Measurements from ENCODE around the gene HOXD3.

The HOXD3 gene

DNA sequence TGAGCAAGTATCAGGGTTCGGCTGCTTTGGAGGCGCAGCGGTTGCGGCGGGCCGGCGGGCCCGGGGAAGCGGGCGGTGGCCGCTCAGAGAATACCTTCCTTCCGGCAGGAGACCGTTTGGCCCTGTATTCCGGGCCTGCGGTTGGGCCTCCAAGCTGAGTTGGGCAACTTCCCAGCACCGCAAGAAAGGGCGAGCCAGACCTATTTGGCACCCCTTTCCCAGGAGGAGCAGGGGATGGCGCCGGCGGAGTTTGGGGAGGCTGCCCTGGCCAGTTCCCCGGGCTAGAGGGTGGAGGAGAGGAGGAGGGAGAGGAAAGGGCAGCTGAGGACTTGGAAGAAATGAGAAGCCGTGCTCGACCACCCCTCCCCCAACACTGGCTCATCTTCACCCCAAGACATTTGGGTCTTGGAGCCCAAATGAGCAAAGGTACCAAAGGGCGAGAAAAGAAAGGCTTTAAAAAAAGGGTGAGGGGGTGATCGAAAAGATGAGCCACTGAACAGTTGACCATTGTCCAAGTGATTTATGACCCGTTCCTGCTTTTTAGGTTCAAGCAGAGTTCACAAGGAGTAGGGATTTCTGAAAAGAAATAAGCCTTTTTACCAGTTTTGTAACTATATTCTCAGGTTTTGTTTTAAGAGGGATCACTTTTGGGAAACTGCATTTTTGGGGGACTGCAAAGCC is 8.4 kb downstream of the HOXD3 start:
- no peak for DNase-seq

DNA sequence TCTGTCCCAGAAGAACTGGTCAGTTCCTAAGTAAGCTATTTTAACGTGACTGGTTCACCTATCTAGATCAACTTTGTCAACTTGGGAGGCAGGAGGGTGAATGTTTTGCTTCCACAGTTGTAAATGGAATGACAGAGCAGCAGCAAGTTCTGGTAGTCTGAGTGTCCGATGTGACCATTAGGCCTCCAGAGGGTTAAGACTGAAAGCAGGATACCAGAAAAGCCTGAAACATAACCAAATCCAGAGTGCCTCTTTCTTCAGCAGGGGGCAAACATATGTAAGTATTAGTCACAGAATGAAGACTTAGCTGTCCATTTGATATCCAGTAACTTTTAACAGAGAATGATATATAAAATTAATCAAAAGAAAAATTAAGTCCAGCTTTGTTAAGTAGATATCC is 9.2 kb downstream of the HOXD3 start:
- DNase-seq = no peak

DNA sequence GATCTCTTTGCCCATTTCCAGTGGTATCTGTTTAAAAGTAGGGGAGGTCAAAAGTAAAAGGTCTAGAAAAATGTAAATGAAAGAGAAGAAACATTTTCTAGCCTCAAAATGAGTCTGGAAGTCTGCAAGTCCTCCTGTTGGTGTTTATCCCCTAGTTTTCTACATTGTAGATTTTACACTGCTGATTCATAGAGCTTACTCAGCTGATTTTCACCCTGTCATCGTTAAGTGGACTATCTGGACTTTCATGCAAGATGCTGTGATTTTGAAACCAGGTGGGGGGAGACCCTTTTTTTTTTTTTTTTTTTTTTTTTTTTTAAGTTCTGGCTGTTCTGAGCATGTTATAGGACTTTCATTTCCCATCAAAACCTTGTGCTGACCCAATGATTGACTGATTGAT is 10.3 kb downstream of the HOXD3 start:
- no peak for DNase-seq

DNA sequence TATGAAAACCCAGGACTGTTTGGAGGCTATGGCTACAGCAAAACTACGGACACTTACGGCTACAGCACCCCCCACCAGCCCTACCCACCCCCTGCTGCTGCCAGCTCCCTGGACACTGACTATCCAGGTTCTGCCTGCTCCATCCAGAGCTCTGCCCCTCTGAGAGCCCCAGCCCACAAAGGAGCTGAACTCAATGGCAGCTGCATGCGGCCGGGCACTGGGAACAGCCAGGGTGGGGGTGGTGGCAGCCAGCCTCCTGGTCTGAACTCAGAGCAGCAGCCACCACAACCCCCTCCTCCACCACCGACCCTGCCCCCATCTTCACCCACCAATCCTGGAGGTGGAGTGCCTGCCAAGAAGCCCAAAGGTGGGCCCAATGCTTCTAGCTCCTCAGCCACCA is 12.1 kb downstream of the HOXD3 start:
- no peak for DNase-seq

DNA sequence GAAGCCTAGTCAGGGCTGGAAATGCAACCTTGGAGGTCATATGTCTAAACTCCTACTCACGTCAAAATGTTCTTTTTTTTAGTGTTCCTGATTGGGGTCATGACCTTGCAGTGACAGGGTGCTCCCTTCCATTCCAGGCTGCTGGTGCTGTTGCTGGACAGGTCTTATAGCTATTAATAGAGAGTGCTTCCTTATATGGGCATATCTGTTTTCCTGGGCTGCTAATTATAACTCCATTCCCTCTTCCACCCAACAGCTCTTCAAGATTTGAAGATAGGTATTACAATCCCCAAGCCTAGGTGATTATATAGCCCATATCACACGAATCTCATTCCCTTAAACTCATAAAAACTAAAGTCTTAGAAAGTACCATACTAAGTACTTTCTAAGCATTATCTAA is 12.6 kb downstream of the HOXD3 start:
- no peak for DNase-seq

DNA sequence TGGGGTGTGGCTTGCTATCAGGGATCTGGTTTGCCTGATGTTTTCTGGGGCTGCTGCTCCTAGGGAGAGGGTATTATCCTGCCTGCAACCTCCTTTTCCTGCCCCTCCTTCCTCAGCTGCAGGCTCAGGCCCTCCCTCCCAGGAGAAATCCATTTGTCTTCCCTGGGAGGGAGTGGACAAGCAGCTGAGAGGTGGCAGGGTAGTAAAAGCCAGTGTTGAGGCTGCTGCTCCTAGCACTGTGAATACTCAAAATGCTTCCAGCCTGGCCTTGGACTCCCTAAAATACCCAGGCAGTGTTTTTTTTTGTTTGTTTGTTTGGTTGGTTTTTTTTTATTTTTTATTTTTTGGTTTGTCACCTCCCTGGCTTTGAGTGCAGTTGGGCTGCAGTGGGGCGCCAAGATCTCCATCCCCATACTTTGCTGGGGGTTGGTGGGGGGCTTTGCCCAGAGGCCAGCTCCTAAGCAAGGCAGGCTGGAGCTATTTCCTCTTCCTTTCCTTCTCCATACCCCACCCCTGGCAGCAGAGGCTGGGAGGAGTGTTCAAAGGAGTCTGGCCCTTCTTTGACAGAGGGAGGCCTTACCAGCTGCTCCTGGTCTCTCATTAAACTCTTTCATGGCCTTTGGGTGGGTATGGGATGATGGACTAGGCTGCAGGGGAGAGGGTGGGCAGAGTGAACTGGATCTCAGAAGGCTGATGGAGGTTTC is 13.6 kb downstream of the HOXD3 start:
- no peak for DNase-seq

DNA sequence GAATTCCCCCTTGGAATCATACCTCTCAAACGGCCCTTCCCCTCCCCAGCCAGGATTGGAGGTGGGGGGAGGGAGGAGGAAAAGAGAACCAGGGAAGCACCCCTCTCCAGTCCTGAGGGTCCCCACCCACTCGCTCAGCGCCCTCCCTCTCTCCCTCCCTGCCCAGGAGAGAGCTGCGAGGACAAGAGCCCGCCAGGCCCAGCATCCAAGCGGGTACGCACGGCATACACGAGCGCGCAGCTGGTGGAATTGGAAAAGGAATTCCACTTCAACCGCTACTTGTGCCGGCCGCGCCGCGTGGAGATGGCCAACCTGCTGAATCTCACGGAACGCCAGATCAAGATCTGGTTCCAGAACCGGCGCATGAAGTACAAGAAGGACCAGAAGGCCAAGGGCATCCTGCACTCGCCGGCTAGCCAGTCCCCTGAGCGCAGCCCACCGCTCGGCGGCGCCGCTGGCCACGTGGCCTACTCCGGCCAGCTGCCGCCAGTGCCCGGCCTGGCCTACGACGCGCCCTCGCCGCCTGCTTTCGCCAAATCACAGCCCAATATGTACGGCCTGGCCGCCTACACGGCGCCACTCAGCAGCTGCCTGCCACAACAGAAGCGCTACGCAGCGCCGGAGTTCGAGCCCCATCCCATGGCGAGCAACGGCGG is 14.4 kb downstream of the HOXD3 start:
- DNase-seq = no peak

DNA sequence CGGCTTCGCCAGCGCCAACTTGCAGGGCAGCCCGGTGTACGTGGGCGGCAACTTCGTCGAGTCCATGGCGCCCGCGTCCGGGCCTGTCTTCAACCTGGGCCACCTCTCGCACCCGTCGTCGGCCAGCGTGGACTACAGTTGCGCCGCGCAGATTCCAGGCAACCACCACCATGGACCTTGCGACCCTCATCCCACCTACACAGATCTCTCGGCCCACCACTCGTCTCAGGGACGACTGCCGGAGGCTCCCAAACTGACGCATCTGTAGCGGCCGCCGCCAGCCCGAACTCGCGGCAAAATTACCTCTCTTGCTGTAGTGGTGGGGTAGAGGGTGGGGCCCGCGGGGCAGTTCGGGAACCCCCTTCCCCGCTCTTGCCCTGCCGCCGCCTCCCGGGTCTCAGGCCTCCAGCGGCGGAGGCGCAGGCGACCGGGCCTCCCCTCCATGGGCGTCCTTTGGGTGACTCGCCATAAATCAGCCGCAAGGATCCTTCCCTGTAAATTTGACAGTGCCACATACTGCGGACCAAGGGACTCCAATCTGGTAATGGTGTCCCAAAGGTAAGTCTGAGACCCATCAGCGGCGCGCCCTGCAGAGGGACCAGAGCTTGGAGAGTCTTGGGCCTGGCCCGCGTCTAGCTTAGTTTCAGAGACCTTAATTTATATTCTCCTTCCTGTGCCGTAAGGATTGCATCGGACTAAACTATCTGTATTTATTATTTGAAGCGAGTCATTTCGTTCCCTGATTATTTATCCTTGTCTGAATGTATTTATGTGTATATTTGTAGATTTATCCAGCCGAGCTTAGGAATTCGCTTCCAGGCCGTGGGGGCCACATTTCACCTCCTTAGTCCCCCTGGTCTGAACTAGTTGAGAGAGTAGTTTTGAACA is 15.1 kb downstream of the HOXD3 start:
- no peak for DNase-seq

DNA sequence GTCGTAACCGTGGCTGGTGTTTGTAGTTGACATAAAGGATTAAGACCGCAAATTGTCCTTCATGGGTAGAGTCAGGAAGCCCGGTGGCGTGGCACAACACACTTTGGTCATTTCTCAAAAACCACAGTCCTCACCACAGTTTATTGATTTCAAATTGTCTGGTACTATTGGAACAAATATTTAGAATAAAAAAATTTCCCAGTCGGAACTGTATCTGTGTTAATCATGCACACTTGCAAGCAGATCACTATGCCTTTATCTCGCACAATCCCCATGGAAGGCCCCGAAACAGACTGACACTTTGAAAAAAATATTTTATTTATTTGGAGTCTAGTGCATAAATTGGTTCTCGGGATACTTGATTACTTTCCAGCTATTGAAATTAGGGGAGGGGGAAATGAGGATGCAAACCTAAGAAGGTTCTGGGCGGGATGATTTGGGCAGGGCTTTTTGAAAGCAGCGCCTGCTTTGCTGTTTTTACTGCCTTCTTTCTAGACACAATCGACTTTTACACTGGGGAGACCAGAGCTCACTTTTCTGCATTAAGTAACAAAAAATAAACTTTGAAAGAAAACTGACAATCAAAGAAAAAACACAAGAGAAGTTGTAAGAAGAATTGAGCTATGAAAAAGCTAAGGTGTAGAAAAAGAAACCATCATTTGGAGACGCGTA is 15.9 kb downstream of the HOXD3 start:
- DNase-seq = no peak

DNA sequence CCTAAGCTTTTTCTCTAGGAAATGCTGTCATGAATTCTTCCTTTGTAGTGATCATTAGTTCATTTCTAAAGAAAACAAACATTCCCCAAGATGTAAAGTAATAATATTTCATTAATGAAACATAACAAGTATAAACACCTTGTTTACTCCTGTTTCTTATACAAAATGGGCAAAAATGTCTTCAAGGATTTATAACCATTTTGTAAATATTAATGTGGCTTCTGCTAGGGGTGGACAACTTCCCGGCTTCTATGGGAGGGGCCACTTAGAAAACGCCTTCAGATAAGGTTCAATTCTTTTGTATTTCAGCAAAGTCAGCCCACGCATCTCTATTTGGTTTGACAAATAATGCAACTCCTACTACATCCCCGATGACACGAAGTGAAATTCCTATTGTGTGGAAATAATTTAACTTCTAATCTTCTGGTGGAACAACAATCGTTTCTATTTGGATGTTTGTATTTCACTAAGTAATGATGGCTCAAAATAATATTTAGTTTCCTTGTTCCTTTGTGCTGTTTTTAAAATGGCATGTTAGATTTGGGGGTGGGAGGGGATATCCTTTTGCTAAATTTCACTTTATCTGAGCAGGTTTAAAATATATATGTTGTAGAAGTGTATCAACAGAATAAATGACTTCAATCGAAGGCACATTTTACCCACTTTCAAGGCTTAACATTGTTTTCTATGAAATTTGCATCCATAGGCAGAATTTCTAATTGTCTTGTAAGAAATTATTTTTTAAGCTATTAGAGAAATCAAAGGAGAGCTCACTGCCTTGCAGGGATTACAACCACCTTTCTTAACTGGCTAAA is 16.7 kb downstream of the HOXD3 start:
- no peak for DNase-seq

DNA sequence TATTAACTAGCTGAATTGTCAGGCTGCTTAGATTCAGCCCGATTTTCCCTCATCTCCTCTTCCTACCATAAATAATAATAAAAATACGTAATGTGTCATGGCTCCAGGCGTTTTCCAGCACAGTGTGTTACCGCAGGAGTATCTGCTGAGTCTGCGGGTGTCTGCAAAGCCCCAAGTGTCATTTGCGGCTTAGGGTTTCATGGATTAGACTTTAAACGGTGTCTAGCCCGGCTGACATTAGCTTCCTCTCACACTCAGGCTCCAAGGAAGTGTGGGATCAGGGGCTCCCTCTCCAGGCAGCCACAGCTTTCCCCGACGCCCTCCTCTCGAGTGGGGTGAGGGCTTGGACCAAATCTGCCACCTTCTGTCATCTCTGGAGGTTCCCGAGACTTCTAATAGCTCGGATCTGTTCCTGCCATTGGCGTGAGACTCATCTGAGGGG is 17.3 kb downstream of the HOXD3 start:
- no peak for DNase-seq

DNA sequence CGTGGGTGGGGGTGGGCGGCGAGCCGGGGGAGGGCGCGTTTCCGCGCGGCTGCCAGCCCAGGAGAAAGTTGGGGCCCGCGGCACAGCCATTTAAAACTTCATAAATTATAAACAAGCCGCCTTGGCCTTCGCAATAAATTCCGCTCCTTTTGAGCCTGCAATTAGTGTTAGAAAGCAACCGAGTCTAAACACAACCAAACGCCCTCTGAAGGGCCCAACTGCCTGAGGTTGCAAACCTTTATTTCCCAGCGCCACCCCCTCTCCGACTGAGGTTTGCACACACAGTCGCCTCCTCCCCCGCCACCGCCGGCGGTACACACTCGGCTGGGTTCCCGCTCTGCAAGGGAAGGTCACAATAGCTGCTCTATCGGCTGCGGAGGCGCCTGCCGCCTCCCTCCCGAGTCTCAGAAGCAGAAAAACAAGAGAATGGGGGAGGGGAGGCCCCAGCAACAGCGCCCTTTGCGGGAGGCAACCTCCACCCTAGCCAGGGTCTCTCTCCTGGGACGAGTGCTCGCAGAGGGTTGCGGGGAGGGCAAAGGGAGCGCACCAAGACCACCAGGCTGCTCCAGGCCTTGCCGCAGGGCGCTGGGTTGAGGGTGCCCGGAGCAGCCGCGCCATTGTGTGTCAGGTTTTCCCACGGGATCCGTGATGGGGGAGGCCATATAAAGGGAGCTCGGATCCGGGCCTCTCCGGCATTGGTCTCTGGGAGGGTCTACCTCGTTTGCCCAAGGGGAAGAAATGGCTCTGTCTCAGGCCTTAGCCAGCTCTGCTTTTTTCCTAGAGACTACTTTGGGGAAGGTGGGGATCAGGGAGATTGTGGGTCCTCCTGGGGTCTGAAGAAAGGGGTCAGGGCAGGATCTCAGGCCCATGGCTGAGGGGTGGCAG is 18.0 kb downstream of the HOXD3 start:
- no peak for DNase-seq

DNA sequence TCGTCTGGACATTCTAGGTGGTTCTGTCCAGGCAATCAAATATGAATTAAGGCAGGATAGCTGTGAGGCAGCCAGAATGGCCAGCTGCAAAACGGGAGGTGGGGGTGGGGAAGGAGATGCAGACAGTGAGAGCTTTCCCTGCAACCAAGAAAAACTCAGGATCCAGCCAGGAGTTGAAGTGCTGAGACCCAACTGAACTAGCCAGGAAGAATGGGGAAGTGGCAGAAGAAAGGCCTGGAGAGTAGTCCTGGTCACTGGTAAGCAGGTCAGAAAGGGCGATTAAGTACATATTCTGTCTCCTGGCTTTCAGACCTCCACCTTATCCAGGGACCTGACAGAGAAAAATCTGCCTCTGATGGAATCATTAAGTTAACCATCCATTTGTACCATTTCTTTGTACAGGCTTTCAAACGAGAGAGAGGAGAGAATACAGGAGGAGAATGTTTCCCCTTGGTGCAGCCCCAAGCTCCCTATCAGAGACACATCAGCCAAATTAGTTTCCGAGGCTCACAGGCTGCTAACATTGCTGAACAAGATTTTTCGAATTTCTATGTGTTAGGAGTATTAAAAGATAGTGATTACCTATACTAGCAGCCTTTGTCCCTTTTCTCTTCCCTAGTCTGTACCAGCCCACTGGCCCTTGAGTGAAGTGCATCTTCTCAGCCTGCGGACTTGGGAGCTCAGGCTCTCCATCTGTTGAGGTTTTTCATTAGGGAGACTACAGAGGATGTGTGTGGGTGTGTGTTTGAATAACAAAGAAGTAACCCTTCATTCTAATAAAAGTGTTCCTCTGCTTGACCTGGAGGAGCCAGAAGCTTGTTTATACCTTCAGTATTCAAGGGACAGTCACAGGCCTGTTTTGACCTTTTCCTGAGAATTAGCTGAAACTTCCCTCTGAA is 18.9 kb downstream of the HOXD3 start:
- no peak for DNase-seq

DNA sequence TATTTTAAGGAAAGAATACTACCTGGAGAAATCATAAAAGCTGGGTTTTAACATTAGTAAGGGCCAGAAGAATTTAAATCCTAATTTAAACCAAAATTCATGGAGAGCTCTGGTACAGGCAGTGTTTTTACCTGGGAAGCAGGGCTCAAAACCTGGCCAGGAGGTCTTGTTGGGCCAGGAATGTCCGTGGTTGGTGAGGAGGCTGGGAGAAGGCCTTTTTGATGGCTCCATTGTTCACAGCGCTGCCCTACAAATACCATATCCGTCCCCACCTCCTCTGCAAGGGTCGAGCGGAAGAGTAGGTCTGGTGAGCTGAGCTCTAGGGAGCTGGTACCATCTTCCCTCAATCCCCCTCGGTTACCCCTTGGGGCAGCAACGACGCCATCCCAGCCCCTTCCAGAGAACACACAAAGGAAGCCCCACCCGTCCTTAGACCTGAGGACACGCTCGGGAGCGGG is 20.5 kb downstream of the HOXD3 start:
- DNase-seq = no peak

DNA sequence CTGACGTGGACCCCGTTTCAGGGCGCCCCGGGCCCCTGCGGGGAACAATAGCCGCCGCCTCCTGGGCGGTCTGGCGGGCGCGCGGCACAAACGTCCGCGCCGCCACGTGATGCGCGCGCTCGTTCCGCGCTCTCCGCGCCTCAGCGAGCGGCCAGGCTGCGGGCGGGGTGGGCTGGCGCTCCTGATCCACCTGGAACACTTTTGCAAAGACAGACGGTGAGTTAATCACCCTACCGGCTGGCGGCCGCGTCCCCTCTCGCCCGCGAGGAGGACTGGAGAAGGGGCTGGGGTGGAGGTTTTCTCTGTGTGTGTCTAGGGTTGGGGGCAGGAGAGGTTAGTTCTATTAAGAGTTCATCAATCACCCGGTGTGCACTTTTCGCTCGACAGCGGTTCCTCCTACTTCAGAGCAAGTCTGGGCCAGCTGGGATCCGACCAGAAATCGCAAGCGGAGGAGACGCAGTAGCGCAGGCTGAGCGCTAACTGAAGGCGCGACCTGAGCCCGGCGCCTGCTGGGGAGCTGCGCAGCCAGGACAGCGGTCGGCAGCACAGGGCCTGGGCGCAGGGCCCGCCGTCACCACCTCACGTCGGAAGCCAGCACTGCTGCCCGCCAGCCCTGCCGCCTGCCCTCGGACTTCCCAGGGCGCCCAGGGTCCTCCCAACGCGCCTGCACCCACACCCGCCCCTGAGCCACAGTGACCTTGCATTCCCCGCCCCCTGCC is 21.1 kb downstream of the HOXD3 start:
- DNase-seq = peak; percentile 61

DNA sequence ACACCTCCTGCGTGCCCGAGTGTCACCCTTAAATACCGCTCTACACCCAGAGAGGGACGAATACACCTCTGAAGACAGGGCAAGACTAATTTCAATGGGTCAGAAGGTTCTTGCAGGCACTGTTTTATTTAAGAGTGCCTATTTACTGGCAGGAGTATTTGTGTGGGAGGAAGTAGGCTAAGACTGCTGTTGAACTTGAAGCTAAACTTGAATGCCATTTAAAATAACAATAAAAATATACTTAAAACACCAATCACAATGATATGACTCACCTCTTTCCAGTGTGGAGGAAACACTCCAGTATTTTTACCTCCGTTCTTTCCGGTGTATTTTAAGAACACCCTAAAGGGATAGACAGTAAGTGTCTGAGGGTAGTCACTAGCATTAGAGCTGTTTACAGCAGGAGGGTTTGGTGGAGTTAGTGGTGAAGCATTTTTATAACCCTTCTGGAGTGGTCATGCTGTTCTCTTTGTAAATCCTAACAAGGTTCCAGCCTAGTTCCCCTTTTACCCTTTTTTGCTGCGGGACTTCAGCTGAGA is 21.7 kb downstream of the HOXD3 start:
- DNase-seq = no peak

DNA sequence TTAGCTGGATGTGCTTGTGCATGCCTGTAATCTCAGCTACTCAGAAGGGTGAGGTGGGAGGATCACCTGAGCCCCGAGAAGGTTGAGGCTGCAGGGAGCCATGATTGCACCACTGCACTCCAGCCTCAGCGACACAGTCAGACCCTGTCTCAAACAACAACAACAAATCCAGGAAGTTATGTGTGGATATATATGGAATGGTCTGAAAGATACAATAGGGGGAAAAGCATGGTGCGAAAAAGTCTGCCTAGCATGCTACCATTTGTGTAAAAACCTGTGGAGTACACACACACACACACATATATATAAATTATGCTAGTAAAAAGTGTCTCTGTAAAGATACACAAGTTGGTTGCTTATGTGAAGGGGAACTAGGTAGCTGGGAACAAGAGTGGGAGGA is 24.4 kb downstream of the HOXD3 start:
- no peak for DNase-seq

DNA sequence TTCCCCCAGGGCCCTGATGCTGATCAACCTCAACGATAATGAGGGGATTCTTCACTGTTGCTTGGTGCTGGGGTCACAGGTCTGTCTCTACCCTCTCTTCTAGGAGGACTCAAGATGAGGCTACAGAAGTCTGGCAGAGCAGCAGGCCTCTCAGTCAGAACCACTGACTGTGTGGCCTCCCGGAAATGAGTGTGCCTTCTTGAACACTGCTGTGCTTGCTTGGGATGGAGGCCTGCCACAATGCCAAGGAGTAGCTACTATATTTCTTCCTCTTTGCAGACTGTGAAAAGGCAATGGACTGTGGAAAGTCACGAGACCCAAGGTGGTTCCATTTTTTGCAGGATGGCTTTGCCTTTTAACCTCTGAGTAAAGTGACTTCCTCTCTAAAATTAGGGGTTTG is 25.6 kb downstream of the HOXD3 start:
- no peak for DNase-seq

DNA sequence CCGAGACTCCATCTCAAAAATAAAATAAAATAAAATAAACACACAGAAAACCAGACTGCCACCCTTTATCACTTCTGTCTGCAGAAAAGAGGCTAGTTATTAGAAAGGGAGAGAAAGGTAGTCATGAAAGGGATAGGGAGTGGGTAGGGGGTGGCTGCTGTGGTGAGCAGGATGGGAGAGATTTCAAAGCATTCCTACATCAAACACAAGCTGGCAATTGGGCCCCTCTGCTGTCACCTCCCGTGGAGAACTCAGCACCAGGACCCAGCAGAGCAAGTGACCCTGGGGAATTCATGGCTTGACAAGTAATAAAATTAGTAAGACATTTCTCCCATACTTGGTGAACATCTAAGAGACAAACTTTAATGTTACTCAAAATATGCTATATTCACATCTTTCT is 27.6 kb downstream of the HOXD3 start:
- DNase-seq = no peak
